AG08396 (cell line): ENCODE measurements around the gene EPHB2.
A peak's percentile ranks its signal among the peaks of the same experiment; 100 is the strongest.

Source experiments
- DNase-seq: peaks from one replicate; pipeline ENCODE4 v3.0.0; 2012; ENCODE audit warnings: low spot score, mixed read lengths

Gene EPHB2

GRCh38 chr1:22860414-22860800, 149.8 kb downstream of the EPHB2 start:
- DNase-seq, result no peak

GRCh38 chr1:22860883-22861385, 150.3 kb downstream of the EPHB2 start:
- no peak for DNase-seq

- DNase-seq, result peak; percentile 83
Measured at GRCh38 chr1:22861764-22862440, 151.3 kb downstream of the EPHB2 start.

- no peak for DNase-seq
Measured at GRCh38 chr1:22862752-22863151, 152.1 kb downstream of the EPHB2 start.

- no peak for DNase-seq
Measured at GRCh38 chr1:22863766-22864165, 153.1 kb downstream of the EPHB2 start.

DNA sequence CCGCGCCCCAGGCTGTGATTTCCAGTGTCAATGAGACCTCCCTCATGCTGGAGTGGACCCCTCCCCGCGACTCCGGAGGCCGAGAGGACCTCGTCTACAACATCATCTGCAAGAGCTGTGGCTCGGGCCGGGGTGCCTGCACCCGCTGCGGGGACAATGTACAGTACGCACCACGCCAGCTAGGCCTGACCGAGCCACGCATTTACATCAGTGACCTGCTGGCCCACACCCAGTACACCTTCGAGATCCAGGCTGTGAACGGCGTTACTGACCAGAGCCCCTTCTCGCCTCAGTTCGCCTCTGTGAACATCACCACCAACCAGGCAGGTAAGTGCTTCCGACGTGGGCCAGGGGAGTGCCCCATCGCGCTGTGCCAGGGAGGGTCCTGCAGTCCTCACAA, 154.2 kb downstream of the EPHB2 start:
- DNase-seq, result no peak

GRCh38 chr1:22865736-22866135, 155.1 kb downstream of the EPHB2 start:
- no peak for DNase-seq

DNA sequence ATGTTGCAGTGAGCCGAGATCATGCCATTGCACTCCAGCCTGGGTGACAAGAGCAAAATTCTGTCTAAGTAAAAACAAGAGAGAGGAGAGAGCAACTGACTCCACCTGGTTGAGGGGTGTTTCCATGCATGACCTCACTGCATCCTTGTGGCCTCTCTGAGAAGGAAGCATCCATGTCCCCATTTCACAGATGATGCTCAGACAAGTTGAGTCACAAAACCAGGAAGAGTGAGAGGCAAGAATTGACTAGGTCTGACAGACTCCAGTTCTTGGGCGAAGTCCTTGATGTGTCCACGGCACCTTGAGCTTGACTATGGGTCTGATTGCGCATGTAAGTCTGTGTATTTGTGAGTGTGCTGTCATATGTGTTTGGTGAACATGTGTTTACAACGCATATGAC, 156.2 kb downstream of the EPHB2 start:
- no peak for DNase-seq

DNA sequence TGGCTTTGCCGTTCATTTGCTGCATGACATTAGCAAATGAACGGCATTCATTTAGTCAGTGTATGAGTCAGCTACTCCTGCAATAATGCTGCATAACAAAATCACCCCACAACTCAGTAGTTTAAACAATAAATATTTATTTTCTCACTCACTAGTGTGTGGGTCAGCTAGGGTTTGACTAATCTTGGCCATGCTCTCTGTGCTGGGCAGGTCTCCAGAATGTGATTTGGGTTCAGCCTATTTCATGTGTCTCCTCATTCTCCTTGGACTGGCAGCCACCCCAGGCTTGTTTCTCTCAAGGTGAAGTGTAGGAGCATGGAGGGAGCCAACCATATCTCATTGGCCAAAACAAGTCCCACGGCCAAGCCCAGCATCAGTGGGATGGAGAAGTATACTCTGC, 157.7 kb downstream of the EPHB2 start:
- peak; percentile 49 for DNase-seq

DNA sequence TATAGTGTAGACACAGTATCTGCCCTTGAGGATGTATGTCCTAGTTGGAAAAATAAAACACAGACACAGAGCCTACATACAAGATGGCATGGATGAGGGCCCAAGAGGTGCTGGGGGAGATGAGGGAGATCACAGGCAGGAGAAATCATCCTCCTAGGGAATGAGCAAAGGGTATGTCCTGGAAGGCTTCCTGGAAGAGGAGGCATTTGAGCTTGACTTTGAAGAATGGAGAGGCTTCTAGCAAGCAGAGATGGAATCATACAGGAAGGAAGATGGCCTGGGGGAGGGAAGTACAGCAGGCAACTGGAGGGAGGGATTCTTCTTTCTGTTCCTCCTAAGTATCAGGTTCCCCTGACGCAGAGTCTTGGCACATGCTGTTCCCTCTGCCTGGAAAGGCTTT, 158.7 kb downstream of the EPHB2 start:
- DNase-seq, result no peak

GRCh38 chr1:22870201-22870871, 159.7 kb downstream of the EPHB2 start:
- DNase-seq, result peak; percentile 38

DNA sequence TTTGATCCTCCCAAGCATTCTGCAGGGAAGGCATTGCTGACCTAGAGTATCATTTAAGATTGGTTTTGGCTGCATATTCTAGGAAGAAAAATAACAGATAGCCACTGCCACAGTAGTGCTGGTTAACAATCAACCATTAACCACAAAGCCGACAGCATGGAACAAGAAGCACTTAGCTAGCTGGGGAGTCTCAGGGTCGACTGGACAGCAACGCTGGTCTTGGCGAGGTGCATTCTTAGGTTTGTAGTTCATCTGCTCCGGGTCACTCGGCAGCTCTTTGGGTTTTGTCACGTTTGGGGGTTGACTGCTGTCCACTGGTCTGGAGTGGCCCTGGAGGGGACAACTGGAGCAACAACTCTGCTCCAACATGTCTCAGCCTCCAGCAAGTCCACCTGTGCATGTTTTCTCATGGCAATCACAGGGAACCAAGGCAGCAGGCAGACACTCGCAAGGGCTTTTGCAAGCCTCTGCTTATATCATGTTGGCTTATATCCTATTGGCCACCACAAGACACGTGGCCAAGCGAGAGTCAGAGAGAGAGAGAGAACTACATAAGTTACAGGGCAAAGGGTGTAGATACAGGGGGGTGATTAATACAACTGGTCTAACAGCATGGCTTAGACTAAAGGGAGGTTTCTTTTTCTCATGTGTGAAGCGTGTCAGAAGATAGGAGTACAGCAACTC, 162.5 kb downstream of the EPHB2 start:
- DNase-seq, result no peak

DNA sequence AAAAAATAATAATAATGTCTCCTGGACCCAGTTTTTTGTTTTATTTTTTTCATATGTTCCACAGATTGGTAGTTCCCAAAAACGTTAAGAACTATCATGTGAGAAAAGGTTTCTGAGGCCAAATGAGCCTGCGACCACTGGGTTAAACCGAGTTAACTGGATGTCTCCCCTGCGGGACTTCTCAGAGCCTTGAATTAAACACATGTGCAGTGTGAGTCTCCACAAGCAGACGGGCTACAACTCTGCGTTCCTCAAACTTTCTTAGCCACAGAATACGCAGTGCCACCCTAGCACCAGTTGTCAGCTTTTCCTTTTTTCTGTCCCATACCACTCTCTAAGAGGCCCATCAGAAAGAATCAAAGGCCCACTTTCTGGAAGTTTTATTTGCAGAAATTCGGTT, 164.1 kb downstream of the EPHB2 start:
- no peak for DNase-seq

- DNase-seq, result no peak
Measured at GRCh38 chr1:22875241-22875640, 164.6 kb downstream of the EPHB2 start.

- DNase-seq, result no peak
Measured at GRCh38 chr1:22875841-22876240, 165.2 kb downstream of the EPHB2 start.

DNA sequence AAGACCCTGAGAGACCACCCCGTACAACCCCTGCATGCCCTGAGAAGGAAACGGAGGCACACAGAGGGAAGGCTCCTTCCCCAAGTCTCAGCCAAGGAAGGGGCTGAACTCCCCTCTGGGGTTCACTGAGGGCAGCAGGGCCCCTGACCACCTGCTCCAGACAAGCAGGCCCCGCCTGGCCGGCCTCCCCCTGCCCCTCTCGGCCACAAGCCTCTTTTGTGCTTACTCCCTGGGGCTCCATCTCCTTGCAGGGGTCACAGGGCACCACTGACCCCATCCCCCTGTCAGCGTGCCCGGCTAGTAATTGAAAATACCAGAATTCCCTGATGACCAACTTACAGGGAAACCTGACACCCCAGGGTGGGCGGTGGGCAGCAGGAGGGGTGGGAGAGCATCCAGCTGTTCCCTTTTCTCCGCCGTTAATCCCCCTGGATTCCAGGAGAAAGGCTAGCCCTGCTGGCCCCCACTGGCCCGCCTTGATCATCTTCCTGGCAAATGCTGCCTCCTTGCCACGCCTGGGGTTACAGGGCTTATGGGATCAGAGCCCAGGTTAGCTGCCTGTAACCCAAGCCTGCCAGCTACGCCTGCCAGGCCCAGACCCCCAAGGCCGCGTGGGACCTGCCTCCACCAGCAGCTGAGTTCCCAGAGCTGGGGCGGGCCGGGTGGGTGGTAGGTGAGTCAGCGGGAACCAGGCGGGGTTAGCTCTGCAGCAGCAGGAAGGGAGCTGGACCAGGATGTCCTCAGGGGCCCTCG, 165.9 kb downstream of the EPHB2 start:
- DNase-seq, result no peak

- no peak for DNase-seq
Measured at GRCh38 chr1:22877112-22877915, 166.7 kb downstream of the EPHB2 start.

DNA sequence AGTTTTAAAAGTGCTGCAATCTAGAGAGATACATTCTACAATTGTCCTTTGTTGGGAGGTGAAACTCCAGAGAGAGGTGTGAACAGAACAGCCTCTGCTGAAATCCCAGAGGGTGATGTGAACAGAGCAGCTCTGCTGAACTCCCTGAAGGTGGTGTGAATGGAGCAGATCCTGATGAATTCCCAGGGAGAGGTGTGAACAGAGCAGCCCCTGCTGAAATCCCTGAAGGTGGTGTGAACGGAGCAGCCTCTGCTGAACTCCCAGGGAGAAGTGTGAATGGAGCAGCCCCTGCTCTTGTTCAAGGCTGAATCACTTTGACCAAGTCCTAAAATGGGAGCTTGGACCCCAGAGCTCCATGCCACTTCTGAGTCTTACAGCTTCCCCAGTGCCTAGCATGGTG, 167.3 kb downstream of the EPHB2 start:
- DNase-seq, result no peak

DNA sequence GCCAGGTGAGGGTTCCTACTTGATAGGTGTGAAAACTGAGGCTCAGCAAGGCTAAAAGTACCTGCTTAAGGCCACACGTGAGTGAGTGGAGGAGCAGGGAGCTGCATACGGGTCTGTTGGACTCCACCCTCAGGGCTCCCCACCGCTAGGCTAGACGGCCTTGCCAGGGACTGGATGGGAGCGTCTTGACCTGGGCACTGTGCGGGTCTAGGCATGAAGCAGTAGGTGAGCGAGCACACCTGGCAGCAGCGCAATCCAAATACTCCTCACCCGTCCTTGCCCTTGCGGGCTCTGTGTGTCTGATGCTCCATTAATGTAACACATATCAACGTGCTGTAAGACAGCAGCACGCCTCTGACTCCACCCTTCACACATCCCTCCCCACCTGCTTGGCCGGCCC, 168.0 kb downstream of the EPHB2 start:
- DNase-seq, result no peak

DNA sequence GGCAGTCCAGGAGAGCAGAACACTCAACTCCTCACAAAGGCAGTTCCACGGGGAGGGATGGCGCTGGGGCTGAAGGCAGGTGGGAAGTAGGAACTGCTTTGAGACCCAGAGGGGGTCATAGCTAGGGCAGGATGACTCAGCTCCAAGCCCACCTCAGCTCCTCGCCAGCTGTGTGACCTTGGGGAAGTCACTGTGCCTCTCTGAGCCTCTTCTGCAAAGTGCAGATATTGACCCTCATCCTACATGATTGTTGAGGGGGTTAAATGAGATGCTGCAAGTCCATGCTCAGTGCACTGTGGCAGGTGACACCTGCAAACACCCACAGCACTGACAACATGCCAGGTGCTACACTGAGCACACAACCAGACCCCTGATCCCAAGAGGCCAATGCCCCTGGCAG, 168.8 kb downstream of the EPHB2 start:
- no peak for DNase-seq

- peak; percentile 43 for DNase-seq
Measured at GRCh38 chr1:22880174-22880601, 169.5 kb downstream of the EPHB2 start.

DNA sequence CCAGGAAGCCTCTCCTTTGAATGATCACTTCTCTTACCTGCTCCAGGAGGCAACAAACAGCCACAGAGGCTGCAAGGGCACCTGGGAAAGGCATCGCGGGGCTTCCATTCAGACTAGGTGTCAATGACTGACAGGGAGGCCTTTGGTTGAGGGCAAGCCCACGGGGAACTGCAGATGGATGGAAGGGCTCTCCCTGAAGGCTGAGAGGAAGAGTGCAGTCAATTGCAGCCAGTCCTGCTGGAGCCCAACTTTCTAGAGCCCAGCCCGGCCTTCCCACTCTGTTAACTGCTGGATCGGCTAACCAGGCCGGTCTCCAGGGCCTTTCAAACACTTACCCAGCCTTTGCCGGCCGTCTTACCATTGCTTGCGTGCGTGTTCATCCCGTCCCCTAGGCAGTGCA, 172.8 kb downstream of the EPHB2 start:
- DNase-seq, result no peak
